SK-N-SH (cell line): Measurements from ENCODE around the gene PDCD11. TPM values are rescaled to one million over a fixed set of nuclear protein-coding genes. Genes with fewer than 3 reads are reported as not detected.

Experiments
- CTCF ChIA-PET: fragments of 300-600, 350-600 bp; formaldehyde crosslinking; extraction: SDS; loops from one replicate; lab custom pipeline; 2021; lab: Yijun Ruan, JAX
- POLR2A ChIA-PET: fragments of 350-600 bp; sonication (Branson Sonifier 250); formaldehyde crosslinking; extraction: SDS; loops from one replicate; lab custom pipeline; 2020; ENCODE audit warnings: antibody characterized with exemption, inconsistent platforms; lab: Yijun Ruan, JAX
- DNase-seq: peaks from one replicate; pipeline ENCODE4 v3.0.0; 2012
- H2AFZ ChIP-seq: fragments of 200-600 bp; sonication (generic); 2 replicates; pipeline ENCODE4 v1.8.1; 2016; ENCODE audit warnings: antibody characterized with exemption, mild to moderate bottlenecking, low read depth
- H3F3A ChIP-seq: fragments of 200-600 bp; sonication (generic); replicated peaks from 2 replicates; pipeline ENCODE3; 2016; ENCODE audit warnings: antibody characterized with exemption, mild to moderate bottlenecking; ENCODE audit not compliant: insufficient read depth
- H3K27ac ChIP-seq, 2 experiments: fragments of 200-500 bp in 1 of 2; fragments of 200-600 bp in 1 of 2; sonication (Bioruptor generic) in 1 of 2; sonication (generic), shearing (Covaris generic) in 1 of 2; 2 replicates each; pipeline versions ENCODE4 v1.5.1 to v1.6.1; 2014 to 2016; ENCODE audit warnings: low read depth in 2 of 2, inconsistent platforms in 1 of 2, low read length in 1 of 2, mild to moderate bottlenecking in 1 of 2, mixed read lengths in 1 of 2
- H3K27me3 ChIP-seq: fragments of 200-600 bp; sonication (generic), shearing (Covaris generic); 2 replicates; pipeline ENCODE4 v1.6.1; 2016; ENCODE audit warnings: mixed run types; ENCODE audit not compliant: insufficient read depth
- H3K36me3 ChIP-seq, 2 experiments: fragments of 200-500 bp in 1 of 2; fragments of 200-600 bp in 1 of 2; sonication (Bioruptor generic) in 1 of 2; sonication (generic) in 1 of 2; replicated peaks in 1 of 2; 2 replicates each; pipeline versions ENCODE3 to v1.5.1; 2014 to 2016; ENCODE audit warnings: low read length in 1 of 2, mild to moderate bottlenecking in 1 of 2; ENCODE audit not compliant: insufficient read depth in 2 of 2, control insufficient read depth in 1 of 2
- H3K4me1 ChIP-seq, 2 experiments: fragments of 200-500 bp in 1 of 2; fragments of 200-600 bp in 1 of 2; sonication (Bioruptor generic) in 1 of 2; sonication (generic), shearing (Covaris generic) in 1 of 2; 2 replicates each; pipeline versions ENCODE4 v1.5.1 to v1.6.1; 2014 to 2016; ENCODE audit warnings: low read depth in 1 of 2, low read length in 1 of 2, mixed run types in 1 of 2; ENCODE audit not compliant: insufficient read depth in 2 of 2, control insufficient read depth in 1 of 2
- H3K4me2 ChIP-seq: fragments of 200-600 bp; sonication (generic), shearing (Covaris generic); 2 replicates; pipeline ENCODE4 v1.6.1; 2017; ENCODE audit warnings: mixed run types
- H3K4me3 ChIP-seq, 2 experiments: fragments of 200-500 bp in 1 of 2; fragments of 200-600 bp in 1 of 2; sonication (Bioruptor generic) in 1 of 2; sonication (generic), shearing (Covaris generic) in 1 of 2; 2 replicates each; pipeline versions ENCODE4 v1.5.1 to v1.8.1; 2014 to 2016; ENCODE audit warnings: low read depth in 2 of 2, inconsistent platforms in 1 of 2, low read length in 1 of 2, mild to moderate bottlenecking in 1 of 2, mixed read lengths in 1 of 2, moderate library complexity in 1 of 2
- H3K79me2 ChIP-seq: fragments of 200-600 bp; sonication (generic); 2 replicates; pipeline ENCODE4 v1.8.1; 2017; ENCODE audit warnings: mild to moderate bottlenecking; ENCODE audit not compliant: insufficient read depth
- H3K9ac ChIP-seq: fragments of 200-600 bp; sonication (generic); 2 replicates; pipeline ENCODE4 v1.6.1; 2017; ENCODE audit warnings: mixed run types
- H3K9me2 ChIP-seq: fragments of 200-600 bp; sonication (generic); 2 replicates; pipeline ENCODE4 v1.6.1; 2017; ENCODE audit warnings: mixed run types
- H3K9me3 ChIP-seq: fragments of 200-600 bp; sonication (generic); 2 replicates; pipeline ENCODE4 v1.6.1; 2017; ENCODE audit warnings: mixed run types, mild to moderate bottlenecking, moderate library complexity
- H4K20me1 ChIP-seq: fragments of 200-600 bp; sonication (generic); 2 replicates; pipeline ENCODE4 v1.6.1; 2017; ENCODE audit warnings: mild to moderate bottlenecking, mixed run types; ENCODE audit not compliant: insufficient read depth
- EP300 ChIP-seq, 2 experiments: IDR thresholded peaks; 2 replicates each; pipeline versions ENCODE4 v1.4.0 to v1.6.1; 2012; ENCODE audit warnings: borderline replicate concordance in 1 of 2, low read depth in 1 of 2, low read length in 1 of 2
- EZH2phosphoT487 ChIP-seq: fragments of 200-600 bp; sonication (generic); IDR thresholded peaks from 2 replicates; pipeline ENCODE4 v1.6.1; 2017; ENCODE audit warnings: low read depth, mixed run types, mild to moderate bottlenecking, antibody characterized with exemption, moderate library complexity, borderline replicate concordance
- JUND ChIP-seq: IDR thresholded peaks from 2 replicates; pipeline ENCODE4 v1.4.0; 2012
- PBX3 ChIP-seq: IDR thresholded peaks from 2 replicates; pipeline ENCODE4; 2012
- RAD21 ChIP-seq: IDR thresholded peaks from 2 replicates; pipeline ENCODE4 v1.6.1; 2012; ENCODE audit warnings: mild to moderate bottlenecking, low read length
- RCOR1 ChIP-seq: fragments of 150-350 bp; IDR thresholded peaks from 2 replicates; pipeline ENCODE4 v1.6.1; 2017; ENCODE audit warnings: antibody characterized with exemption, low read length
- RFX5 ChIP-seq: IDR thresholded peaks from 2 replicates; pipeline ENCODE4 v1.6.1; 2012; ENCODE audit warnings: mild to moderate bottlenecking, improper control_type of control experiment, low read length
- RXRA ChIP-seq: IDR thresholded peaks from 2 replicates; pipeline ENCODE4 v1.4.0; 2012; ENCODE audit warnings: low read depth, mild to moderate bottlenecking, borderline replicate concordance
- SIN3A ChIP-seq: IDR thresholded peaks from 2 replicates; pipeline ENCODE4 v1.6.1; 2012; ENCODE audit warnings: low read depth, mild to moderate bottlenecking, low read length, moderate library complexity, borderline replicate concordance
- SMC3 ChIP-seq: IDR thresholded peaks from 2 replicates; pipeline ENCODE4 v1.6.1; 2012; ENCODE audit warnings: low read depth, low read length, improper control_type of control experiment
- ZBTB33 ChIP-seq: IDR thresholded peaks from 2 replicates; pipeline ENCODE4 v1.4.0; 2012; ENCODE audit warnings: low read depth, borderline replicate concordance
- WGBS: methylation state at CpG from one replicate; pipeline ENCODE4 v1.1.6; 2017; ENCODE audit warnings: low lambda C conversion rate; 5-methylcytosine and 5-hydroxymethylcytosine counted together
- polyA plus RNA-seq, 3 experiments: library from polyadenylated mRNA; depleted of rRNA; stranded (reverse); fragments of >200 nt; gene quantifications; 2 replicates each; pipeline ENCODE4 v1.2.3, GENCODE V29; 2012
- TF ChIP-seq, protein P1 (sequence below): fragments of 150-350 bp; IDR thresholded peaks from 2 replicates; pipeline ENCODE4 v1.6.1; 2017; ENCODE audit warnings: antibody characterized with exemption, low read length, low read depth, borderline replicate concordance
- TF ChIP-seq, protein P2 (sequence below): fragments of 150-350 bp; IDR thresholded peaks from 2 replicates; pipeline ENCODE4 v1.6.1; 2016; ENCODE audit warnings: mild to moderate bottlenecking, low read depth, low read length

The PDCD11 gene
- polyA plus RNA-seq, 1 of the 3 experiments (the other 2 are of a cell fraction), result 29.8 TPM

GRCh38 chr10:103427866-103428265 is 31.4 kb downstream of the PDCD11 start:
- Histone ChIP-seq H3K4me3 (no peak overlapping the region), H3K9me3 (no peaks in the 10 kb centered on the region), H3K27ac (no peak overlapping the region), H3F3A (no peaks in the 10 kb centered on the region), H3K79me2 (no peaks in the 10 kb centered on the region), H3K4me2 (no peak overlapping the region), H4K20me1 (no peaks in the 10 kb centered on the region), H3K27me3 (no peaks in the 10 kb centered on the region), H3K36me3 (peaks cover 79 to 83% of the 10 kb centered on the region in 2 experiments), H2AFZ (no peak overlapping the region), H3K9me2 (no peaks in the 10 kb centered on the region), H3K4me1 (no peaks in the 10 kb centered on the region), H3K9ac (no peak overlapping the region)
- 96% methylated on average over 9 of the region's 9 CpGs for WGBS
- CTCF ChIA-PET, result interaction anchor here (0.6 to 3.5 kb wide), 3 partner anchors 58 to 1295 kb away, joined by 3 to 12 read pairs (median 3); partner anchors contain the start of gene PPRC1
- POLR2A ChIA-PET, result interaction anchor here (0.6 kb wide), 1 partner anchor 46 kb away, joined by 3 read pairs; no protein-coding TSS in a partner anchor
- DNase-seq, result no peak
- TF ChIP-seq ZBTB33 (no peak), RCOR1 (no peak), RFX5 (no peak), JUND (no peak), EP300 (IDR thresholded peaks at IDR 0.05; ENCODE audit: borderline replicate concordance in 1 of 2, low read depth in 1 of 2, low read length in 1 of 2) (no peak), PBX3 (no peak), EZH2phosphoT487 (no peak), RAD21 (no peak), SIN3A (no peak), RXRA (no peak), SMC3 (no peak)
- TF ChIP-seq, protein P1, sequence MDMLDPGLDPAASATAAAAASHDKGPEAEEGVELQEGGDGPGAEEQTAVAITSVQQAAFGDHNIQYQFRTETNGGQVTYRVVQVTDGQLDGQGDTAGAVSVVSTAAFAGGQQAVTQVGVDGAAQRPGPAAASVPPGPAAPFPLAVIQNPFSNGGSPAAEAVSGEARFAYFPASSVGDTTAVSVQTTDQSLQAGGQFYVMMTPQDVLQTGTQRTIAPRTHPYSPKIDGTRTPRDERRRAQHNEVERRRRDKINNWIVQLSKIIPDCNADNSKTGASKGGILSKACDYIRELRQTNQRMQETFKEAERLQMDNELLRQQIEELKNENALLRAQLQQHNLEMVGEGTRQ, result no peak
- TF ChIP-seq, protein P2, sequence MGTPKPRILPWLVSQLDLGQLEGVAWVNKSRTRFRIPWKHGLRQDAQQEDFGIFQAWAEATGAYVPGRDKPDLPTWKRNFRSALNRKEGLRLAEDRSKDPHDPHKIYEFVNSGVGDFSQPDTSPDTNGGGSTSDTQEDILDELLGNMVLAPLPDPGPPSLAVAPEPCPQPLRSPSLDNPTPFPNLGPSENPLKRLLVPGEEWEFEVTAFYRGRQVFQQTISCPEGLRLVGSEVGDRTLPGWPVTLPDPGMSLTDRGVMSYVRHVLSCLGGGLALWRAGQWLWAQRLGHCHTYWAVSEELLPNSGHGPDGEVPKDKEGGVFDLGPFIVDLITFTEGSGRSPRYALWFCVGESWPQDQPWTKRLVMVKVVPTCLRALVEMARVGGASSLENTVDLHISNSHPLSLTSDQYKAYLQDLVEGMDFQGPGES, result no peak
